Loucy (cell line): ENCODE measurements around the gene PLCXD1.
"Not testable (repeated sequence)": the region's sequence is repeated elsewhere in the genome, so short reads cannot be mapped to it uniquely, and the experiment has no call there.

ENCODE experiments used
- H2AFZ ChIP-seq: fragments of 200-600 bp; sonication (generic); 2 replicates; pipeline ENCODE4 v1.6.0; 2016; ENCODE audit warnings: antibody characterized with exemption, mild to moderate bottlenecking, low read length, moderate library complexity
- H3F3A ChIP-seq: fragments of 200-600 bp; 2 replicates; pipeline ENCODE4 v1.6.0; 2016; ENCODE audit warnings: antibody characterized with exemption, low read depth, mild to moderate bottlenecking
- H3K27me3 ChIP-seq: fragments of 200-600 bp; sonication (generic); 2 replicates; pipeline ENCODE4 v1.6.1; 2014; ENCODE audit warnings: low read length, mild to moderate bottlenecking; ENCODE audit not compliant: insufficient read depth, poor library complexity, severe bottlenecking
- H3K36me3 ChIP-seq: fragments of 200-600 bp; sonication (generic); 2 replicates; pipeline ENCODE4 v1.6.1; 2016; ENCODE audit warnings: low read length; ENCODE audit not compliant: insufficient read depth
- H3K4me1 ChIP-seq: fragments of 200-600 bp; sonication (generic); 2 replicates; pipeline ENCODE4 v1.5.1; 2014; ENCODE audit warnings: low read length, mild to moderate bottlenecking; ENCODE audit not compliant: insufficient read depth, poor library complexity, severe bottlenecking
- H3K4me2 ChIP-seq: fragments of 200-600 bp; sonication (generic); 2 replicates; pipeline ENCODE4 v1.6.0; 2014; ENCODE audit warnings: antibody characterized with exemption, low read length, low read depth, mild to moderate bottlenecking; ENCODE audit not compliant: poor library complexity, severe bottlenecking
- H3K4me3 ChIP-seq: fragments of 200-600 bp; sonication (generic); 2 replicates; pipeline ENCODE4 v1.5.1; 2014; ENCODE audit warnings: low read length, mild to moderate bottlenecking, mixed read lengths; ENCODE audit not compliant: poor library complexity, severe bottlenecking
- H3K79me2 ChIP-seq: fragments of 200-600 bp; sonication (generic); 2 replicates; pipeline ENCODE4 v1.6.1; 2014; ENCODE audit warnings: low read length; ENCODE audit not compliant: insufficient read depth
- H3K9ac ChIP-seq: fragments of 200-600 bp; sonication (generic); 2 replicates; pipeline ENCODE4 v1.6.0; 2014; ENCODE audit warnings: mild to moderate bottlenecking, low read depth, low read length, moderate library complexity; ENCODE audit not compliant: poor library complexity, severe bottlenecking
- H3K9me2 ChIP-seq: fragments of 200-600 bp; sonication (generic); replicated peaks from 2 replicates; pipeline ENCODE4 v1.6.1; 2016; ENCODE audit warnings: low read depth, low read length, mixed read lengths
- H3K9me3 ChIP-seq: fragments of 200-600 bp; sonication (generic); 2 replicates; pipeline ENCODE4 v1.6.1; 2014; ENCODE audit warnings: mild to moderate bottlenecking, antibody characterized with exemption, low read length, low read depth; ENCODE audit not compliant: insufficient read depth
- H4K20me1 ChIP-seq: fragments of 200-600 bp; sonication (generic); 2 replicates; pipeline ENCODE4 v1.6.0; 2014; ENCODE audit warnings: antibody characterized with exemption, low read length, mild to moderate bottlenecking; ENCODE audit not compliant: insufficient read depth, poor library complexity, severe bottlenecking
- EZH2phosphoT487 ChIP-seq: fragments of 200-600 bp; IDR thresholded peaks from 2 replicates; pipeline ENCODE4 v1.6.1; 2018; ENCODE audit warnings: antibody characterized with exemption, mild to moderate bottlenecking, moderate library complexity, borderline replicate concordance
- TF ChIP-seq, protein P1 (sequence below): fragments of 200-600 bp; sonication (generic); conservative IDR thresholded peaks from 2 replicates; pipeline ENCODE4 v1.5.1; 2014; ENCODE audit warnings: mild to moderate bottlenecking, antibody characterized with exemption, low read length

The PLCXD1 gene

DNA sequence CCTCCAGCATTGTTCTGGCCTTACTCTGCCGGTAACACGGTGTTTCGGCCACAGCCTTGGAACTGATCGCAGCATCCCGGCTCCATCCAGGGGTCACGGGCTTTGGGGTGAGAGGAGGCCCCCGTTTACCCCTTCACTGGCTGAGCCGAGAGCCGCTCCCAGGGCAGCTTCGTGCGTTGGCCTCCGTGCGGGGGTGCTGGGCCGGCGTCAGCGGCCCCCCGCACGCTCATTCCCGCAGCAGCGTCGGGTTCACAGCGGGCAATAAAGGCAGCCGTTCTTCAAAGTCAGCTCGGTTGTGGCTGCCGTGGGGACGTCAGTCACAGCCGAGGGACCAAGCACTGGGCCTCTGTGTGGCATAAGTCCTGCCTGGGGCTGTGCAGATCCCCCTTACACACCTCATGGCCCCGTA lies 25.3 kb upstream of the PLCXD1 start:
- Histone ChIP-seq H3K79me2 (no peaks in the 10 kb centered on the region), H3K9me3 (no peaks in the 10 kb centered on the region), H3K4me1 (no peaks in the 10 kb centered on the region), H3K9ac (no peak overlapping the region), H3K4me2 (no peak overlapping the region), H2AFZ (no peak overlapping the region), H3F3A (no peaks in the 10 kb centered on the region), H3K36me3 (no peaks in the 10 kb centered on the region), H3K4me3 (no peak overlapping the region), H3K9me2 (no peaks in the 10 kb centered on the region), H4K20me1 (no peaks in the 10 kb centered on the region), H3K27me3 (no peaks in the 10 kb centered on the region)
- TF ChIP-seq EZH2phosphoT487 = no peak

DNA sequence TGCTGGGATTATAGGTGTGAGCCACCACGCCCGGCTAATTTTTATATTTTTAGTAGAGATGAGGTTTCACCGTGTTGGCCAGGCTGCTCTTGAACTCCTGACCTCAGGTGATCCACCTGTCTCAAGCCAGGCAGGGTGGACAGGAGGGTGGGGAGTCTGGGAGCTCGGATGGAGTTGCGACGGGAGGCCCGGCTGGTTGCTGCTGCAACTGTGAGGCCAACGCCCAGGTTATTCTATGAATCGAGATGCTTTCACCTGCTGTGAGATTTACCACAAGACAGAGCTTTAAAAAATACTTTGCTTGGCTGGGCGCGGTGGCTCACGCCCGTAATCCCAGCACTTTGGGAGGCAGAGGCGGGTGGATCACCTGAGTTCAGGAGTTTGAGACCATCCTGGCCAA lies 24.1 kb upstream of the PLCXD1 start:
- H3K9me2 ChIP-seq, H3K9me3 ChIP-seq, H4K20me1 ChIP-seq, H3K36me3 ChIP-seq, H3K79me2 ChIP-seq, H3K4me1 ChIP-seq, H3F3A ChIP-seq, H3K4me2 ChIP-seq, H3K9ac ChIP-seq, H3K4me3 ChIP-seq, H2AFZ ChIP-seq, H3K27me3 ChIP-seq: not testable (repeated sequence)

DNA sequence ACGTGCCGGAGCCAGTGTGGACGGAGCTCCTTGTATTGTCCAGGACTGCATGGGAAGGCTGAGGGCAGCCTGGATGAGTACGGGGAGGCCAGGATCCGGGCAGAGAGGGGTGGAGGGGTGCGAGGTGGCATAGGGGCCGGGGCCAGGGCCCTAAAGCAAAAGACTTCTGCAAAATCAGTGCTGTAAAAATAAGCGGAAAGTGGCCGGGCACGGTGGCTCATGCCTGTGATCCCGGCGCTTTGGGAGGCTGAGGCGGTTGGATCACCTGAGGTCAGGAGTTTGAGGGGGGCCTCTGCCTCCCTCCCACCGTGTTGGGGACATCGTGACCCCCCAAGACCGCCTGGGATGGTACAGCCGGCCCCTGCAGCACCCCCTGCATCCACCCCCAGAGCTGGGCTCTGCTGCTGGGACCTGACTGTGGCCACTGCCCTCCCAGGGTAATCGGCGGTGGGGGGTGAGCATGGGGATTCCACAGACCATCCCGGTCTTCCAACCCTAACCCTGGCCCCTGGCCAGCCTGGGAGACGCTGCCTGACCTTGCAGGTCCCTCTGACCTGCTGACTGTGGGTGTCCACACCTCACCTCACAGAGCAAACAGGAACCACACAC lies 23.4 kb upstream of the PLCXD1 start:
- Histone ChIP-seq H4K20me1 (no peaks in the 10 kb centered on the region), H2AFZ (no peak overlapping the region), H3K27me3 (no peaks in the 10 kb centered on the region), H3K9me2 (no peaks in the 10 kb centered on the region), H3K9ac (no peak overlapping the region), H3K36me3 (no peaks in the 10 kb centered on the region), H3K9me3 (no peaks in the 10 kb centered on the region), H3F3A (no peaks in the 10 kb centered on the region), H3K79me2 (no peaks in the 10 kb centered on the region), H3K4me3 (no peak overlapping the region), H3K4me1 (no peaks in the 10 kb centered on the region), H3K4me2 (no peak overlapping the region)
- no peak for TF ChIP-seq EZH2phosphoT487
- TF ChIP-seq, protein P1, sequence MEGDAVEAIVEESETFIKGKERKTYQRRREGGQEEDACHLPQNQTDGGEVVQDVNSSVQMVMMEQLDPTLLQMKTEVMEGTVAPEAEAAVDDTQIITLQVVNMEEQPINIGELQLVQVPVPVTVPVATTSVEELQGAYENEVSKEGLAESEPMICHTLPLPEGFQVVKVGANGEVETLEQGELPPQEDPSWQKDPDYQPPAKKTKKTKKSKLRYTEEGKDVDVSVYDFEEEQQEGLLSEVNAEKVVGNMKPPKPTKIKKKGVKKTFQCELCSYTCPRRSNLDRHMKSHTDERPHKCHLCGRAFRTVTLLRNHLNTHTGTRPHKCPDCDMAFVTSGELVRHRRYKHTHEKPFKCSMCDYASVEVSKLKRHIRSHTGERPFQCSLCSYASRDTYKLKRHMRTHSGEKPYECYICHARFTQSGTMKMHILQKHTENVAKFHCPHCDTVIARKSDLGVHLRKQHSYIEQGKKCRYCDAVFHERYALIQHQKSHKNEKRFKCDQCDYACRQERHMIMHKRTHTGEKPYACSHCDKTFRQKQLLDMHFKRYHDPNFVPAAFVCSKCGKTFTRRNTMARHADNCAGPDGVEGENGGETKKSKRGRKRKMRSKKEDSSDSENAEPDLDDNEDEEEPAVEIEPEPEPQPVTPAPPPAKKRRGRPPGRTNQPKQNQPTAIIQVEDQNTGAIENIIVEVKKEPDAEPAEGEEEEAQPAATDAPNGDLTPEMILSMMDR = no peak

DNA sequence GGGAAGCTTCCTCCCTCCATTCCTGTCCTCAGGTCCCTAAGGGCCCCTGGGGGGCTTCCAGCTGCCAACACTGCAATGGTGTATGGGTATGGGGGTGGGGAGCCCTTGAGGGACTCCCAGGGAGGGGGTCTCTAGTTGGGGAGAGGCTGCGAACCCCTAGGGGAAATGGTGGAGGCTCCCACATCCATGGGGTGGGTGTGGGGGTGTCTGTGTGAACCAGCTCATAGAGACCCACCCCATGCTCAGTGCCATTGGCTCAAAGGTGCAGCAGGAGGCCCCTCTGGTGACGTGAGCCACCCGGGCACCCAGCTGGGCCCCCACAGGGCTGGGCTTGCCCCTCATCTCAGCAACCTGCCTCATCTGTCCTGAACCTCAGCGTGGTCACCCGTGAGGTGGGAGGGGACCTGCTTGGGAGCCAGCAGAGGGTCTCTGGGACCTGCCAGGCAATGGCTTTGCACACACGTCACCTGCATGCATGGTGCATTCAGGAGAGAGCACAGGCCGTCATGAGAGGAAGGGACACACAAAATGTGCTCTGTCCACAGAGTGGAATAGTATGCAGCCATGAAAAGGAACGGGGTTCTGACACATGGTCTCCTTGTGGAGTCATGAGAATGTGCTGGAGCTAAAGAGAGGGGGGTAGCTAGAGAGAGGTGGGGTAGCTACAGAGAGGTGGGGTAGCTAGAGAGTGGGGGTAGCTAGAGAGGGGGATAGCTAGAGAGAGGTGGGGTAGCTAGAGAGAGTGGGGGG lies 22.7 kb upstream of the PLCXD1 start:
- Histone ChIP-seq H3K9me3 (no peaks in the 10 kb centered on the region), H3K4me3 (no peak overlapping the region), H3K36me3 (no peaks in the 10 kb centered on the region), H3K27me3 (no peaks in the 10 kb centered on the region), H3F3A (no peaks in the 10 kb centered on the region), H3K4me2 (no peak overlapping the region), H3K79me2 (no peaks in the 10 kb centered on the region), H3K9me2 (no peaks in the 10 kb centered on the region), H4K20me1 (no peaks in the 10 kb centered on the region), H3K4me1 (no peaks in the 10 kb centered on the region), H2AFZ (no peak overlapping the region), H3K9ac (no peak overlapping the region)
- TF ChIP-seq EZH2phosphoT487 = no peak
- TF ChIP-seq, protein P1 = no peak
